Measurements from ENCODE around the gene NIN.

- TF ChIP-seq POLR2A (IDR thresholded peaks at IDR 0.05; ENCODE audit: low read length), result no peak
- no peak for TF ChIP-seq GATA1 (IDR thresholded peaks at IDR 0.05; ENCODE audit: low read depth, low read length)
Measured at GRCh38 chr14:50739186-50739585, 91.8 kb downstream of the NIN start.

All from erythroblast (primary cell).